A549 (cell line): ENCODE measurements around the gene GPI.

ENCODE experiments used
- CEBPB ChIP-seq, 2 experiments: fragments of >200 bp in 1 of 2; sonication (Bioruptor Twin) in 1 of 2; formaldehyde crosslinking in 1 of 2; IDR thresholded peaks; 2 replicates each; pipeline ENCODE4 v1.6.1; 2012 to 2016
- CTCF ChIP-seq: fragments of >200 bp; sonication (Bioruptor Twin); formaldehyde crosslinking; IDR thresholded peaks from 3 replicates; pipeline ENCODE4 v1.5.1; 2016
- JUN ChIP-seq, 2 experiments: fragments of >200 bp; sonication (Bioruptor Twin); formaldehyde crosslinking; IDR thresholded peaks; 2 replicates in 1 of 2; 3 replicates in 1 of 2; pipeline ENCODE4 v1.6.1; 2016 to 2017
- JUNB ChIP-seq: fragments of >200 bp; sonication (Bioruptor Twin); formaldehyde crosslinking; IDR thresholded peaks from 2 replicates; pipeline ENCODE4 v1.6.1; 2016
- MAFK ChIP-seq: fragments of 450-650 bp; IDR thresholded peaks from 2 replicates; pipeline ENCODE4 v1.6.1; 2014; ENCODE audit not compliant: partially characterized antibody
- MAZ ChIP-seq: fragments of 150-350 bp; IDR thresholded peaks from 2 replicates; pipeline ENCODE4 v1.6.1; 2014; ENCODE audit warnings: antibody characterized with exemption, low read depth, low read length, borderline replicate concordance
- MYC ChIP-seq: IDR thresholded peaks from 2 replicates; pipeline ENCODE4 v1.6.1; 2012; ENCODE audit warnings: mild to moderate bottlenecking, inconsistent platforms, low read length, improper control_type of control experiment, borderline replicate concordance
- SMC3 ChIP-seq: fragments of >200 bp; sonication (Bioruptor Twin); formaldehyde crosslinking; IDR thresholded peaks from 3 replicates; pipeline ENCODE4 v1.6.1; 2018; ENCODE audit warnings: inconsistent platforms
- TFCP2L1 ChIP-seq: fragments of 250-450 bp; sonication (Bioruptor Pico); IDR thresholded peaks from 2 replicates; pipeline ENCODE4 v1.5.0; 2021; ENCODE audit warnings: mild to moderate bottlenecking
- USF2 ChIP-seq: fragments of 450-650 bp; IDR thresholded peaks from 2 replicates; pipeline ENCODE4 v1.6.1; 2014; ENCODE audit warnings: antibody characterized with exemption
- ZC3H11A ChIP-seq: fragments of 450-650 bp; IDR thresholded peaks from 2 replicates; pipeline ENCODE4 v1.6.1; 2014; ENCODE audit warnings: antibody characterized with exemption, mild to moderate bottlenecking
- TF ChIP-seq, protein P1 (sequence below): IDR thresholded peaks from 2 replicates; pipeline ENCODE4 v1.6.1; 2012
- TF ChIP-seq, protein P2 (sequence below): fragments of 250-450 bp; sonication (Bioruptor Pico); IDR thresholded peaks from 2 replicates; pipeline ENCODE4 v1.5.0; 2020; ENCODE audit warnings: low read depth, mild to moderate bottlenecking, moderate library complexity
- TF ChIP-seq, protein P3 (sequence below): IDR thresholded peaks from 2 replicates; pipeline ENCODE4 v1.6.1; 2012

GRCh38 chr19:34360354-34360909 lies 4.6 kb upstream of the GPI start:
- no peak for TF ChIP-seq CTCF
- TF ChIP-seq USF2 = no peak
- TF ChIP-seq MAZ = no peak
- no peak for TF ChIP-seq CEBPB (IDR thresholded peaks at IDR 0.05)
- TF ChIP-seq TFCP2L1 (CRISPR knock-in tag) = no peak
- no peak for TF ChIP-seq ZC3H11A
- TF ChIP-seq, protein P1, sequence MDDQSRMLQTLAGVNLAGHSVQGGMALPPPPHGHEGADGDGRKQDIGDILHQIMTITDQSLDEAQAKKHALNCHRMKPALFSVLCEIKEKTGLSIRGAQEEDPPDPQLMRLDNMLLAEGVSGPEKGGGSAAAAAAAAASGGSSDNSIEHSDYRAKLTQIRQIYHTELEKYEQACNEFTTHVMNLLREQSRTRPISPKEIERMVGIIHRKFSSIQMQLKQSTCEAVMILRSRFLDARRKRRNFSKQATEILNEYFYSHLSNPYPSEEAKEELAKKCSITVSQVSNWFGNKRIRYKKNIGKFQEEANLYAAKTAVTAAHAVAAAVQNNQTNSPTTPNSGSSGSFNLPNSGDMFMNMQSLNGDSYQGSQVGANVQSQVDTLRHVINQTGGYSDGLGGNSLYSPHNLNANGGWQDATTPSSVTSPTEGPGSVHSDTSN = no peak
- no peak for TF ChIP-seq SMC3
- TF ChIP-seq MYC = no peak
- TF ChIP-seq, protein P2, sequence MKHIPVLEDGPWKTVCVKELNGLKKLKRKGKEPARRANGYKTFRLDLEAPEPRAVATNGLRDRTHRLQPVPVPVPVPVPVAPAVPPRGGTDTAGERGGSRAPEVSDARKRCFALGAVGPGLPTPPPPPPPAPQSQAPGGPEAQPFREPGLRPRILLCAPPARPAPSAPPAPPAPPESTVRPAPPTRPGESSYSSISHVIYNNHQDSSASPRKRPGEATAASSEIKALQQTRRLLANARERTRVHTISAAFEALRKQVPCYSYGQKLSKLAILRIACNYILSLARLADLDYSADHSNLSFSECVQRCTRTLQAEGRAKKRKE (CRISPR knock-in tag) = no peak
- TF ChIP-seq JUNB = 0 out of 2 replicates have a peak, but pooled peaks have one; percentile 22
- TF ChIP-seq, protein P3, sequence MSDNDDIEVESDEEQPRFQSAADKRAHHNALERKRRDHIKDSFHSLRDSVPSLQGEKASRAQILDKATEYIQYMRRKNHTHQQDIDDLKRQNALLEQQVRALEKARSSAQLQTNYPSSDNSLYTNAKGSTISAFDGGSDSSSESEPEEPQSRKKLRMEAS = no peak
- TF ChIP-seq MAFK = no peak
- TF ChIP-seq JUN (IDR thresholded peaks at IDR 0.05) = no peak
